ENCODE measurements around the gene TSFM. TPM values are rescaled to one million over a fixed set of nuclear protein-coding genes. Genes with fewer than 3 reads are reported as not detected.

Gene TSFM
- total and polyA plus RNA-seq, 9 of the 15 experiments (the other 6 are each of a cell fraction or from before 2014, with no cell fraction given): 44.6 to 198 (median 60.2) TPM

- no peak for TF ChIP-seq ZNF398 (CRISPR knock-in tag; IDR thresholded peaks at IDR 0.05)
- no peak for TF ChIP-seq ATF3 (IDR thresholded peaks at IDR 0.05)
- no peak for TF ChIP-seq ATF3 (CRISPR knock-in tag; conservative IDR thresholded peaks at IDR 0.05)
- peak; percentile 63; the same call in 1 of the 2 replicates for TF ChIP-seq SPI1 (IDR thresholded peaks at IDR 0.05; ENCODE audit: borderline replicate concordance, low read depth, low read length)
- TF ChIP-seq SAP30 (IDR thresholded peaks at IDR 0.05; ENCODE audit: borderline replicate concordance, insufficient read depth, low read depth, low read length, poor library complexity, severe bottlenecking): no peak
- TF ChIP-seq ZNF740 (CRISPR knock-in tag; IDR thresholded peaks at IDR 0.05): no peak
- TF ChIP-seq ZNF740 (tag; IDR thresholded peaks at IDR 0.05): peak in 1 of 2 experiments; percentile 61; a peak in 1 of 4 replicates
- TF ChIP-seq NUFIP1 (IDR thresholded peaks at IDR 0.05; ENCODE audit: partially characterized antibody): no peak
- no peak for TF ChIP-seq GATAD2B (IDR thresholded peaks at IDR 0.05; ENCODE audit: borderline replicate concordance)
- TF ChIP-seq ZNF707 (CRISPR knock-in tag; conservative IDR thresholded peaks at IDR 0.05): no peak
- TF ChIP-seq E4F1 (CRISPR knock-in tag; IDR thresholded peaks at IDR 0.05; ENCODE audit: borderline replicate concordance): no peak
- TF ChIP-seq TFAM (CRISPR knock-in tag; conservative IDR thresholded peaks at IDR 0.05): no peak
- TF ChIP-seq SLC30A9 (CRISPR knock-in tag; IDR thresholded peaks at IDR 0.05): no peak
- no peak for TF ChIP-seq MEIS2 (IDR thresholded peaks at IDR 0.05; ENCODE audit: partially characterized antibody)
- peak; percentile 16 for TF ChIP-seq GABPB1 (CRISPR knock-in tag; IDR thresholded peaks at IDR 0.05)
- no peak for TF ChIP-seq PRPF4 (IDR thresholded peaks at IDR 0.05; ENCODE audit: insufficient read depth, low read depth, low read length, poor library complexity, severe bottlenecking)
- no peak for TF ChIP-seq POLR3G (IDR thresholded peaks at IDR 0.05; ENCODE audit: extremely low read depth, insufficient read length, insufficient replicate concordance)
- no peak for TF ChIP-seq DPF2 (IDR thresholded peaks at IDR 0.05)
- TF ChIP-seq BRD4 (IDR thresholded peaks at IDR 0.05): no peak
- 0 out of 2 replicates have a peak, but pooled peaks have one; percentile 45 for TF ChIP-seq TRIM28 (IDR thresholded peaks at IDR 0.05)
- no peak for TF ChIP-seq PHB2 (IDR thresholded peaks at IDR 0.05; ENCODE audit: low read depth)
- no peak for TF ChIP-seq NFIC (IDR thresholded peaks at IDR 0.05)
- TF ChIP-seq GABPB2 (CRISPR knock-in tag; conservative IDR thresholded peaks at IDR 0.05): no peak
These were observed 64.2 kb downstream of the TSFM start, which contains the start of gene CTDSP2 (continued) for GRCh38 chr12:57846577-57847319.

Data from K562 (cell line).